Measurements from ENCODE around the gene GPR153.

The GPR153 gene

GRCh38 chr1:6198646-6199297, 62.1 kb downstream of the GPR153 start:
- no peak for DNase-seq

DNA sequence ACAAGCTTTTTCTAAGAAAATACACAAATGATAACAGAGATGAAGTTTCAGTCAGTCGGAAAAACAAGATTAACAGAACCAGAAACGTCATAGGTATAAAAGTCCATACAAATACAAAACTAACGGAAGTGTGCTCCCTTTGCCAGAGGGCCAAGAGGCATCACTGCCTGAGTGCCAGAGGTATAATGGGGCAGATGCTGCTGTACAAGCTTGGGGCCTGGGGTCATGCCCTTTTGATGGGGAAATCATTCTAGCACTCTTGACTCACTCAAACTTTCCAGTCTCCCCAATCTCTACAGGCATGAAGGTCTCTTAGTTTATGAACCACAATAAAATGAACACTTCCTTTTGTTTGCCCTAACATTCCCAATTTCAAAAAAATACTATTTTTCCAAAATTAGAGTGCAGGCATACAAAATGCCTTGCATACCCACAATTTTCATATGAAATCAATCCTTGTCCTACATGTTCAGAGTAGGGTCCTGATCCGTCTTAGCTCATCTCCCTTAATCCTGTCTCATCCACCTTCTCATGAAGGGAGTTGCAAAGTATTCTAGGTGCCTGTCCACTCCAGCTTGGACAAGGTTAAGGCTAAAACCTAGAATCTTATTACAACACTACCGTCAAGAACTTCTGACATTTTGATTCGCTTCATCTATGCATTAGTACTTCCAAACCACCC, 63.0 kb downstream of the GPR153 start:
- DNase-seq, result no peak
